Thyroid gland (tissue), 4 donors: ENCODE results near the gene SPTBN1.

ENCODE experiments used
- POLR2A ChIP-seq, 2 donors: fragments of 450-650 bp; IDR thresholded peaks; one replicate each; pipeline ENCODE4 v1.6.1; 2017; ENCODE audit warnings: antibody characterized with exemption in 2 of 2, mild to moderate bottlenecking in 2 of 2, moderate library complexity in 1 of 2
- TF ChIP-seq, protein P1 (sequence below), 6 experiments: fragments of 200-600 bp in 3 of 6; fragments of 450-650 bp in 3 of 6; sonication (generic) in 3 of 6; IDR thresholded peaks; one replicate each; pipeline ENCODE4 v1.5.1; 2016 to 2019; ENCODE audit warnings: antibody characterized with exemption in 6 of 6, mild to moderate bottlenecking in 2 of 6, inconsistent platforms in 1 of 6, moderate library complexity in 1 of 6

- no peak for TF ChIP-seq POLR2A (IDR thresholded peaks at IDR 0.05)
- TF ChIP-seq, protein P1, sequence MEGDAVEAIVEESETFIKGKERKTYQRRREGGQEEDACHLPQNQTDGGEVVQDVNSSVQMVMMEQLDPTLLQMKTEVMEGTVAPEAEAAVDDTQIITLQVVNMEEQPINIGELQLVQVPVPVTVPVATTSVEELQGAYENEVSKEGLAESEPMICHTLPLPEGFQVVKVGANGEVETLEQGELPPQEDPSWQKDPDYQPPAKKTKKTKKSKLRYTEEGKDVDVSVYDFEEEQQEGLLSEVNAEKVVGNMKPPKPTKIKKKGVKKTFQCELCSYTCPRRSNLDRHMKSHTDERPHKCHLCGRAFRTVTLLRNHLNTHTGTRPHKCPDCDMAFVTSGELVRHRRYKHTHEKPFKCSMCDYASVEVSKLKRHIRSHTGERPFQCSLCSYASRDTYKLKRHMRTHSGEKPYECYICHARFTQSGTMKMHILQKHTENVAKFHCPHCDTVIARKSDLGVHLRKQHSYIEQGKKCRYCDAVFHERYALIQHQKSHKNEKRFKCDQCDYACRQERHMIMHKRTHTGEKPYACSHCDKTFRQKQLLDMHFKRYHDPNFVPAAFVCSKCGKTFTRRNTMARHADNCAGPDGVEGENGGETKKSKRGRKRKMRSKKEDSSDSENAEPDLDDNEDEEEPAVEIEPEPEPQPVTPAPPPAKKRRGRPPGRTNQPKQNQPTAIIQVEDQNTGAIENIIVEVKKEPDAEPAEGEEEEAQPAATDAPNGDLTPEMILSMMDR (IDR thresholded peaks at IDR 0.05) = no peak
These were observed 213.8 kb downstream of the SPTBN1 start for GRCh38 chr2:54669677-54670484.
